Measurements from ENCODE around the gene CDAN1.

Gene CDAN1

DNA sequence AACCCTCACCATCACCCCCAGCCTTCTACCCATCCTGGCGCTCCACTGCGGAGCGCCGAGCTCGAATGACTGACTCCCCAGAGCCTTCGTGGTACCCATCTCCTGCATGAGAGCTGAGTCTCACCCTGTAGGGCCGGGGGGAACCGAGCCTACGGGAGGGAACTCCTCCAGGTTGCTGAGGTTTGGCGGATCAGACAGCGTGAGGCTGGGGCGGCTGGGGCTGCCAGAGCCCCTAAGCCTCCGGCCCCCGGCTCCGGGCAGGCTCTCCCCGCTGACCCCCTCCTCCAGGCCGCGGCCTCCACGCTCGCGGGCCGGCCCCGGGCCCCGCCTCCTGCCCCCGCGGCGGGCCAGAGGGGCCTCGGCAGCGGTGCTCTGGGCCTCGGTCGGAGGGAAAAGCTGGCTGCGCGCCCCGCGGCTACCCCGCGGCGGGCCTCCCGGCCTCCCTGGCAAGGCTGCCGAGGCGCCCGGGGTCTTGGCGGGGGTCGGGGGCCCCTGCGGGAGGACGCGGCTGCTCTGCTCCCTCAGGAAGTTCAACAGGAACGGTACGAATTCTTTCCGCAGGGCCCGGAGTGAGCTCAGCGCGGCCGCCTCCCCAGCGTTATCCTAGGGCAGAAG is 643 bp downstream of the CDAN1 start:
- H3K4me3 ChIP-seq (ENCODE audit: low read depth, low read length), result peak overlapping the region; percentile 73
- no peaks in the 10 kb centered on the region for H3K27me3 ChIP-seq (ENCODE audit: insufficient read depth, low read depth, severe bottlenecking)
- peak overlapping the region; percentile 84 for H3K27ac ChIP-seq
- DNase-seq, result no peak
- TF ChIP-seq, protein P1, sequence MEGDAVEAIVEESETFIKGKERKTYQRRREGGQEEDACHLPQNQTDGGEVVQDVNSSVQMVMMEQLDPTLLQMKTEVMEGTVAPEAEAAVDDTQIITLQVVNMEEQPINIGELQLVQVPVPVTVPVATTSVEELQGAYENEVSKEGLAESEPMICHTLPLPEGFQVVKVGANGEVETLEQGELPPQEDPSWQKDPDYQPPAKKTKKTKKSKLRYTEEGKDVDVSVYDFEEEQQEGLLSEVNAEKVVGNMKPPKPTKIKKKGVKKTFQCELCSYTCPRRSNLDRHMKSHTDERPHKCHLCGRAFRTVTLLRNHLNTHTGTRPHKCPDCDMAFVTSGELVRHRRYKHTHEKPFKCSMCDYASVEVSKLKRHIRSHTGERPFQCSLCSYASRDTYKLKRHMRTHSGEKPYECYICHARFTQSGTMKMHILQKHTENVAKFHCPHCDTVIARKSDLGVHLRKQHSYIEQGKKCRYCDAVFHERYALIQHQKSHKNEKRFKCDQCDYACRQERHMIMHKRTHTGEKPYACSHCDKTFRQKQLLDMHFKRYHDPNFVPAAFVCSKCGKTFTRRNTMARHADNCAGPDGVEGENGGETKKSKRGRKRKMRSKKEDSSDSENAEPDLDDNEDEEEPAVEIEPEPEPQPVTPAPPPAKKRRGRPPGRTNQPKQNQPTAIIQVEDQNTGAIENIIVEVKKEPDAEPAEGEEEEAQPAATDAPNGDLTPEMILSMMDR (IDR thresholded peaks at IDR 0.05; ENCODE audit: low read depth, low read length), result no peak
- H3K9me3 ChIP-seq (ENCODE audit: severe bottlenecking), result no peaks in the 10 kb centered on the region
- H3K36me3 ChIP-seq, result peaks cover 41% of the 10 kb centered on the region

DNA sequence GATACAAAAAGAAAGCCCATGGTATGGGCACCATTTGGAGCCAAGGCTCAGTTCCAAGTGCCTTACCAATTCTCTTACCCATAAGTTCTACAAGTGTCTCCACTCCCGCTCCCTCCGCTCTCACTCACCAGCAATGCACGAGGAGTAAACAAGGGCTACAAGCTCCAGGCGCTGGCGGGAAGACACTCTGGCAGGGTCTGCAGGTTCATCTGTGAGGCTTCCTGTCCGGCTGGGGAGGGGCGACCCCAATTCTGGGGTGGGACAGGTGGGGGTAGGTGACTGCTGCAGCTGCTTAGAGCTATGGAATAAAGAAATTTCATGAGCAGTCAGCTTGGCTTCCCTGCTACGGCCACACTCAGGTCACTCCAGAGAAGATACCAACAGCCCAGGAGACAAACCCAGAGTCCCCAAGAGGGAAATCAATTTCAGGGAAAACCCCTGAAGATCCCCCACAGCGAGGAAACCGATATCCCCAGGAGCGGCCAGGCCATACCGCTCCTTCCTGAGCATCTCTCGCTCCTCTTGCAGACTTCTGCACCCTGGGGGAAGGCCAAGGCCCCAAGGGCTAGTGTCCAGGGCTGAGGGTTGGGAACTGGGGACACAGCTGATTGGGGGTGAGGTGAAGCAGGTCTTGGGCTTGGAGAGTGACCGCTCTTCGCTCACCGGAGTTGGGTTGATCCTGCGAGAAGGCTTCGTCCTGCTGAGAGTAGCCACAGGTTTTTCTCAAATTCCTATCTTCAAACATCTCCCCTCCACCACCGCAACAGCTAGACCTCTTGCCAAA is 1.4 kb downstream of the CDAN1 start:
- TF ChIP-seq, protein P1 (IDR thresholded peaks at IDR 0.05; ENCODE audit: low read depth, low read length), result no peak
- no peak for DNase-seq
- H3K27ac ChIP-seq, result no peak overlapping the region
- peaks cover 48% of the 10 kb centered on the region for H3K36me3 ChIP-seq
- peak overlapping the region; percentile 73 for H3K4me3 ChIP-seq (ENCODE audit: low read depth, low read length)
- H3K27me3 ChIP-seq (ENCODE audit: insufficient read depth, low read depth, severe bottlenecking), result no peaks in the 10 kb centered on the region
- no peaks in the 10 kb centered on the region for H3K9me3 ChIP-seq (ENCODE audit: severe bottlenecking)

DNA sequence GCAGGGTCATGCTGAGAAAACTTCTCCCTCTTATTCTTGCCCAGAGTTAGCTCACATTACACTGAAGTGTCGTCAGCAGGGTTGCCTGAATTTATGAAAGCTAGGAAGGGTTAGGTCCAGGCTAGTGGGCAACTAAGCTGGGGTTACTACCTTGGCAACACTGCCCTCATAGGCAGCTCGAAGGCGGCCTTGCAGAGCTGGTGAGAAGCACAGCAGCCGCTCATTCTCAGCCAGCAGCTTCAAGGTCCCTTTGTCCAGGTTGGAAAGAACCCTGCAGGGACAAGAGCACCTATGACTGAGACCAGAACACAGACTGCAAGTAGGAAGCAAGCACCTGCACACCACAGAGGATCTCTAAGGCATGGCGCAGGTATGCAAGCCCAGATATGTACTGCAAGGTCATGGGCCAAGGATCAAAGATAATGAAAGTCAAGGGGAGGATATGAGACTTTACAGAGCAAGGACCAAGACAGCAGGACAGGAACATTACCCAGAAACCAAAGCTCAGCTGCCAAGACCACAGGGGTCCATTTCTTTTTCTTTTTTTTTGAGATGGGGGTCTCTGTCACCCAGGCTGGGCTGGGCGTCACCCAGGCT is 2.8 kb downstream of the CDAN1 start:
- Histone ChIP-seq H3K4me3 (ENCODE audit: low read depth, low read length) (no peak overlapping the region), H3K27me3 (ENCODE audit: insufficient read depth, low read depth, severe bottlenecking) (no peaks in the 10 kb centered on the region), H3K36me3 (peaks cover 59% of the 10 kb centered on the region), H3K9me3 (ENCODE audit: severe bottlenecking) (no peaks in the 10 kb centered on the region), H3K27ac (no peak overlapping the region)
- DNase-seq, result no peak
- TF ChIP-seq, protein P1 (IDR thresholded peaks at IDR 0.05; ENCODE audit: low read depth, low read length), result no peak

DNA sequence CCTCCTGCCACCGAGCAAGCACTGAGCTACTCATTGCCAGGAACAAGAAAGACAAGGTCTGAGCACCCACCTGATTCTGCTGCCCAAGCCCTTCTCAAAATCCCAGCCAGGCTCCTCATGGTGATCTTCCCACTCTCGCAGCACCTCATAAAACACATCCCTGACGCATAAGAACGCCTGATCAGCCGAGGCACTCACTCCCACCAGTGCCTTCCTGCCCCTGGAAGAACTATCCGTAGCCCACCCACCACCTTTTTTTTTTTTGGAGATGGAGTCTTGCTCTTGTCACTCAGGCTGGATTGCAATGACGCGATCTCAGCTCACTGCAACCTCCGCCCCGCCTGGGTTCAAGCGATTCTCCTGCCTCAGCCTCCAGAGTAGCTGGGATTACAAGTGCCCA is 3.9 kb downstream of the CDAN1 start:
- Histone ChIP-seq H3K36me3 (peaks cover 69% of the 10 kb centered on the region), H3K9me3 (ENCODE audit: severe bottlenecking) (no peaks in the 10 kb centered on the region)

DNA sequence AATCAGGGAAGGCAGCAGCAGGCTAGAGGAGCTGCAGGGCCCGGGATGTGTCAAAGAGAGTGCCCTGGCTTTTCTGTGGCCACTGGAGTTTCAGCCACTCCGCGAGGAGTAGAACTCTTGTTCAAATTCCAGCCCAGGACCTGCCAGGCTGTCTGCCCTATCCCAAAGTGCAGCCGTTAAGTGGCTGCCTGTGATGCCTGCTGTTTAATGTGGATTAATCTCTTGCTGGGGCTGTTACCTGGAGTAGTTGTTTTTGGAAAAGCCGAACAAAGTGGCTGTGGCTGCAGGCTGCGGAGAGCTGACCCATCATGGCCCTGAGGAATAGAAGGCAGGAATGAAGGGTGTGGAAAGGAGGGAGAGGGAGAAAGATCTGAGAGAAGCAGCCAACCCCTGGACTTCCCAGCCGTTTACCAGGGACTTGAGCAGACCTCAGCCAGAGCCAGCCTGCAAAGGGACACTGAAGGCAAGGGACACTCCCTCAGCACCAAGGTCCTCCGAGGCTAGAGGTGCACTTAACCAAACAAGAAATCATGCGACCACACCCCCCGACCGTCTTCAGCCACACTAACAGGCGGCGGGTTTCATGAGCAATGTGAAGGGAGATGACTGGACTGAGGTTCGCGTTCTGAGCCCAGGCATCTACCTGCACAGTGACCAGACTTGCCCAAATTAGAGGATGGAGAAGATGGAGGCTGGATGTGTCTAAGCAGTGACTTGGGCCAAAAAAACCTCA is 4.7 kb downstream of the CDAN1 start:
- Histone ChIP-seq H3K4me3 (ENCODE audit: low read depth, low read length) (no peak overlapping the region), H3K27ac (no peak overlapping the region), H3K36me3 (peaks cover 77% of the 10 kb centered on the region), H3K9me3 (ENCODE audit: severe bottlenecking) (no peaks in the 10 kb centered on the region), H3K27me3 (ENCODE audit: insufficient read depth, low read depth, severe bottlenecking) (no peaks in the 10 kb centered on the region)
- no peak for DNase-seq
- TF ChIP-seq, protein P1 (IDR thresholded peaks at IDR 0.05; ENCODE audit: low read depth, low read length), result no peak

More for the DNA sequence above, 3.9 kb downstream of the CDAN1 start:
- Histone ChIP-seq H3K27me3 (ENCODE audit: insufficient read depth, low read depth, severe bottlenecking) (no peaks in the 10 kb centered on the region), H3K27ac (no peak overlapping the region), H3K4me3 (ENCODE audit: low read depth, low read length) (no peak overlapping the region)
- TF ChIP-seq, protein P1 (IDR thresholded peaks at IDR 0.05; ENCODE audit: low read depth, low read length), result no peak
- no peak for DNase-seq

Data from WERI-Rb-1 (cell line).